ENCODE data around the gene MPPED1. TPM values are rescaled to one million over a fixed set of nuclear protein-coding genes. Genes with fewer than 3 reads are reported as not detected.

MPPED1 gene
- polyA plus RNA-seq, 4 donors, result 0.51 to 1.1 (median 0.86) TPM

DNA sequence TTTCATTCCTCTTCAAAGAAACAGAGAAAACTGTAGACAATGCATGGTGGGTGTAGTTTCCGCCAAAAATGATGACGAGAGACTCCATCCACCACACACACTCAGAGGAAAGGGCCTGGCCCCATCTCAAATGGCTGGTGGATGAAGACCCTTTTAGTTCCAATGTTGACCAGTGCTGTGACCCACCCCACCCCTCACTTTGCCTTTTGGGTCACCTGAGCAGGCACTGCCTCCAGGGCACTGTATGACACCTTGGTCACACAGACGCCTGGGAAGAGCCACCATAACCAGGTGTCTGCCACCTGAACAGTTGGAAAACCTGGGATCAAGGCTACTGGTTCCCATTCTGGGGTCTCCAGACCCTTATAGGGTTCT is 121.3 kb downstream of the MPPED1 start:
- no peak for DNase-seq (ENCODE audit: low read depth in 4 of 4, low spot score in 3 of 4)

GRCh38 chr22:43533656-43534428 is 122.0 kb downstream of the MPPED1 start:
- DNase-seq (ENCODE audit: low read depth in 4 of 4, low spot score in 3 of 4), result no peak

DNA sequence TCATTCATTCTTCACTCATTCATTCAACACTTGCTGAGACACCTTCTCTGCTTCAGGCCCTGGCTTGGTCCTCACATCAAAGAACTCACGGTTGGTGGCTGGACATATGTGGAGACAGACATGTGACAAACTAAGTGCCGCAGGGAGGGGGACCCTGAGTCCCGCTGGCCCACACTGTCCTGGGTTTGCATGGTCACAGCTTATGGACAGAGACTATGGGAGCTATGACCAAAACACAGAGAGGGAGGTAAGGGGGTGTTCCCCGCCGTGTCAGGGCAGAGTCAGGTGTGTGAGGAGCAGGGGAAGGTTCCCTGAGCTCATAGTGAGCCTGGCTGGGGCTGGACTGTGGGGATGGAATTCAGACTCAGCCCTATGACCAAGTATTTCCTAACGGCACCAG is 123.1 kb downstream of the MPPED1 start:
- DNase-seq (ENCODE audit: low read depth in 4 of 4, low spot score in 3 of 4), result no peak

DNA sequence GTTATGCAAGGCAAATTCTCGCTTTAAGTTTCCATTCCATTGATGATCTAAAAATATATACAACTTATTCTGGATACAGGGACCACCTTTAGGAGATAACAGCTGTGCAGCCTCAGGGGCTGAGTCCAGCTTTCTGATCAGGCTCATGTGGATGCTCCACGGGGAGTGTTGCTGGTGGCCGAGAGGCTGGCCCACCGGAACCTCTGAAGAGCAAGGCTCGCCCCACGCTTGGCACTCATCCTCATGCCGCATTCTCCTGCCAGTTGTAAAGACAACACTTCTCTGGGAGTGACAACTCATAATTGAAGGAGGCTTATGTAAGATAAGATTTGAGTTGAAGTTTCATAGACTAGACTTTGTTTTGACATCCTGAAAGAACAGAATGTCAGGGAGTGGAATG is 123.5 kb downstream of the MPPED1 start:
- DNase-seq (ENCODE audit: low read depth in 4 of 4, low spot score in 3 of 4), result no peak

DNA sequence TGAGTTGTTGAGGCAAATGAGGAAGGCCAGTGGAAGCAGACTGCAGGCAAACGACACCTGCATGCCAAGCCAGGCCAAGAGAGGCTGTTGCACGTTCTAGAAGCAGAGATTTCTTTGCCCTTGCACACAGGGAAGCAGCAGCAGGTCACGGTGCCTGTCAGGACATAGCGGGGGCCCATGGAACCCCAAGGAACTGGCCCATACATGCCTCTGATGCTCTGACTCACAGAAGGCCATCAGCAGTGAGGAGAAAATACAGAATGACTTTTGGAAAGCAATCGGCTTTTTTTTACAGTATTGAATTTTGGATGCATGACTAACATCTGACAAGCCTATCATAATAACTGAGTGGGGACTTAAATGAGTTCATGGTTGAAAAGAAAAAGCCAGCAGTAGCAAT is 123.9 kb downstream of the MPPED1 start:
- no peak for DNase-seq (ENCODE audit: low read depth in 4 of 4, low spot score in 3 of 4)

DNA sequence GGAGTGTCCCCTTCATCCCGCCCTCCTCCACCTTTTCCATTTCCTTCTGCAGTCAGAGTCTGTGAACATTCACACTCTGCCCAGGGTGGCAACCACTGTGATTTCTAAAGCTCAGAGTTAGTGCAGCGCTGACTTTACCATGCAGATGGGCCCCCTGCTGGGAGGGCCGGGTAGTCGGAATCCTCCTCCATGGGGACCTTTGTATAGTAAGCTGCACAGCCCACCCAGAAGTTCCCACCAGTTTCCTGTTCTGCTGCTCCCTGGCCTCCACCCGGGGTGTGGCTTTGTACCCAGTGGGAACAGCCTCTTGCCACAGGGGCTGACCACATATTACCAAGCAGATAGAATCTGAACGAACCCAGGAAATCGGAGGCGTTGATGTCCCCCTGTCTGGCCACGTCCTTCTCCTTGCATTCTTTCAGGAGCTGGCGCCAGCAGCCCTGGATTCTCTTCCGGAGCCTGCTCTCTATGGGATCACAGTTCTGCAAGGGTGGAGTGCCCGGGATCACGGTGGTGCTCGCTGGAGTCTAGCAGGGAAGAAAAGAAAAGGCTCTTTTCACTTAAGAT is 125.3 kb downstream of the MPPED1 start:
- no peak for DNase-seq (ENCODE audit: low read depth in 4 of 4, low spot score in 3 of 4)

- DNase-seq (ENCODE audit: low read depth in 4 of 4, low spot score in 3 of 4), result no peak
These were observed 128.0 kb downstream of the MPPED1 start for GRCh38 chr22:43539572-43540528.

- DNase-seq (ENCODE audit: low read depth in 4 of 4, low spot score in 3 of 4), result no peak
These were observed 128.7 kb downstream of the MPPED1 start for GRCh38 chr22:43540529-43540923.

DNA sequence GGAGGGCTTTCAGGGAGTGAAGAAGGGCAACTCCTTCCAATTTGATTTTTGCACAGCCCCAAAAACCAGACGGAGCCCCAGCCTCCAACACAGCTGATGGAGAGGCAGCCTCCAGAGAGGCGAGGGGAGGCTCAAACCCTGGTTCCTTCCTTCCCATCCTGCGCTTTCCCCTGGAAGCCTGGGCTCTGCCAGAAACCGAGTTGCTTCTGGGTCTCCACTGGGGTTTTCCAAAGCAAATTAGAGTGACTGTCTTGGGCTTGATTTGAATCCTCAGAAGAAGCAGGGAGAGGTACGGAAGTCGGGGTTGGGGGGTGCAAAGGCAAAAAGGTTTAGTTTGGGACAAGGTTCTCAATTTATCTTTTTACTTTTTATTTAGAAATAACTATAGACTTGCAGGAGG is 129.2 kb downstream of the MPPED1 start:
- DNase-seq (ENCODE audit: low read depth in 4 of 4, low spot score in 3 of 4), result no peak

DNA sequence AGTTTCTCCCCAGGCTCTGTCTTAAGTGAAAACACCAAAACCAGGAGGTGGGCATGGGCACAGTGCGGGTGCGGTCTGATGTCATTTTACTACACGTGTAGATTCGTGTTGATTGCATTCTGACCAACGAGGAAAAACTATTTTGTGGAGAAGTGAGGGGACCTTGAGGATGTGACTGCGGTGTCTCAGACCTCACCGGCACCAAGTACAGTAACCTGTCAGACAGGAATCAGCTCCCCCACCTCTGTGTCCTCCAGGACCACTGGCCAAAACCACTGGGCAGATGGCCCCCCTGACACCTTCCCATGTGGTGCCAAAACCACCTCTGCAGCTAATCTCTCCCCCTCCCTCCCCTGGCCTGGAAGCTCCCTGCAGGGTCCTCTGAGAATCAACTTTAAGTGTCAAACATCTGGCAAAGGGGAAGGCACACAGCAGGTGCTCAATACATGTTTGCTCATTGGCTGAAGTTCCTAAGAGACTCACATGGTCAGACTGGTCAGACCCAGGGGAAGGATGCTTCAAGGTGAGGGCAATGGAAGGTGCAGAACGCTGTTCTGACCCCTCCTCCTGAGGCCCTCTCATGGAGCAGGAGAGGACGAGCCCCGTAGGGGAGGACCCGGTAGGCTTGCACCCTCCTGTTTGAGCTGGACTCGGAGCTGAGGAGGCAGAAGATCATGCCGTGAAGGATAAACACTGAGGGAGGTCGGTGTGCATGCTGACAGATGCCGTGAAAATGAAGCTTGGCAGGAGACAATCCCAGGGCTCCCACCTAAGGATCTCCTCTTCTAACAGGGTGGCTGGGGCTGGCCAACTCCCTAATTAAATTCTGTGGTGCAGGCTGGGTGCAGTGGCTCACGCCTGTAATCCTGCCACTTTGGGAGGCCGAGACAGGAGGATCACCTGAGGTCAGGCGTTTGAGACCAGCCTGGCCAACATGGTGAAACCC is 129.9 kb downstream of the MPPED1 start:
- no peak for DNase-seq (ENCODE audit: low read depth in 4 of 4, low spot score in 3 of 4)

DNA sequence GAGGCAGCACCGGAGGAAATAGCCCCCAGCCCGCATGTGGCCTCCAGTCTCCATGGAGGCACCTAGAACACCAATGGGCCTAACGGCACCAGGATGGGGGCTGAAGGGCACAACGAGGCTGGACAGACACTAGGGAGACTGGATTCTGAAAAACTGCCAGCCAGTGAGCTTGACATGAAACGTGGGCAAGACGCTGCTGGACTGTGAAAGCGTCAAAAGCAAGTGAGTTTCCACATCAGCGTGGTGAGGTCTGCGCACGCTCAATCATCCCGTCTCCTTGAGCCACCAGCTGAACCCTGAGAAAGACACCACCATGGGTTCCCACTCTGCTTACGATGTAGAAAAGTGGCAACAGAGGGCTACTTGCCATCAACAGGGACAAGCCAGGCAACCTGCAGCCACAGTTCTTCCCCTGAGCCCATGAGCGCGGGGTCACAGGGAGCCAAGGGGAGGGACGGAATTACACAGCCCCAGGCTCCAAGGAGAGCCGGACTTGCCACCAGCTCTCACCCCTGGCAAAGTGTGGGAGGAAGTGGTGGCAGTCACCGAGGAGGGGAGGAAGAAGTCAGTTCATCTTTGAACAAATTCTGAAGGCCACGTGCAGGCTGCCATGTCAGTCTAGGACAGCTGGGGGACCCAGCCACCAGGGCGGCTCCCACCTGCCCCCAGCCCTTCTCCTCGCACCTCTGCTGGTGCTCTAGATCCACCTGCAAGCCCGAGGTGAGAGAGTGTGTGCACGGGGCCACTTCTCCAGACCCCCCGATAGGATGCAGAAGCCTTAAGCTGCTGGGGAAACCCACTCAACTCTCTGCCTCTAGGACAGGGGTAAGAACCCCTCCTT is 131.1 kb downstream of the MPPED1 start:
- no peak for DNase-seq (ENCODE audit: low read depth in 4 of 4, low spot score in 3 of 4)

GRCh38 chr22:43543522-43544288 is 131.9 kb downstream of the MPPED1 start:
- no peak for DNase-seq (ENCODE audit: low read depth in 4 of 4, low spot score in 3 of 4)

- no peak for DNase-seq (ENCODE audit: low read depth in 4 of 4, low spot score in 3 of 4)
These were observed 132.5 kb downstream of the MPPED1 start for GRCh38 chr22:43544289-43544673.

DNA sequence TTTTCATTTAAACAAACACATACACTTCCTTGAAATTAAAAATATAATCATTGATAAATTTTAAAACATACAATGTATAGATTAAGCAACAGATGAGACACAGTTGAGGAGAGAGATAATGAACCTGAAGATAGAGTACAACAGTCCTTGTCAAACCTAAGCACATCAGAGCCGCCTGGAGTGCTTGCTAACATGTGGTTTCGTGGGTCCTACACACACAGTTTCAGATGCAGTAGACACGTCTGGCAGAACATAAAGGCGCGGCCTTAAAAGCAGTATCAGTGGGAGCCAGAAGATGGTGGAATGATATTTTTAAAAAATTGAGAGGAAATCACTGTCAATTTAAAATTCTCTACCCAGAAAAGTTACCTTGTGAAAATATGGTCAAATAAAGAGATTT is 134.4 kb downstream of the MPPED1 start:
- DNase-seq (ENCODE audit: low read depth in 4 of 4, low spot score in 3 of 4), result no peak

GRCh38 chr22:43550024-43550620 is 138.3 kb downstream of the MPPED1 start:
- DNase-seq (ENCODE audit: low read depth in 4 of 4, low spot score in 3 of 4), result no peak

- no peak for DNase-seq (ENCODE audit: low read depth in 4 of 4, low spot score in 3 of 4)
These were observed 138.9 kb downstream of the MPPED1 start for GRCh38 chr22:43550672-43551071.

GRCh38 chr22:43553451-43554258 is 141.8 kb downstream of the MPPED1 start:
- DNase-seq (ENCODE audit: low read depth in 4 of 4, low spot score in 3 of 4), result no peak

- DNase-seq (ENCODE audit: low read depth in 4 of 4, low spot score in 3 of 4), result no peak
These were observed 142.4 kb downstream of the MPPED1 start for GRCh38 chr22:43554259-43554636.
